Endothelial cell of umbilical vein (primary cell): ENCODE data around the gene CFAP61. TPM values are rescaled to one million over a fixed set of nuclear protein-coding genes. Genes with fewer than 3 reads are reported as not detected.

Experiments
- BruUV-seq: library from RNA; stranded (reverse); fragments of 400-500 nt; replicated peaks from 2 replicates; lab custom pipeline; 2021; lab: Mats Ljungman, UMichigan
- CTCF ChIA-PET: fragments of 300-600, 350-600 bp; sonication (Branson Sonifier 250); formaldehyde crosslinking; loops from one replicate; lab custom pipeline; 2021; ENCODE audit warnings: antibody characterized with exemption, inconsistent platforms; lab: Charles Lee
- POLR2A ChIA-PET: fragments of 300-600, 350-600 bp; sonication (Branson Sonifier 250); formaldehyde crosslinking; loops from one replicate; lab custom pipeline; 2021; ENCODE audit warnings: antibody characterized with exemption, inconsistent platforms; lab: Charles Lee
- DNase-seq: peaks from one replicate; pipeline ENCODE4 v3.0.0-alpha.2; 2011; ENCODE audit warnings: low read depth, low spot score
- FAIRE-seq: peaks from 2 replicates; lab custom pipeline; 2011; peaks lifted over from hg19 to GRCh38; lab: Jason Lieb, UNC
- H2AFZ ChIP-seq: 2 replicates; pipeline ENCODE4 v1.6.0; 2012; ENCODE audit warnings: low read depth, low read length, control low read depth, inconsistent platforms
- H3K27ac ChIP-seq: 2 replicates; pipeline ENCODE4 v1.5.1; 2011; ENCODE audit warnings: low read depth, mild to moderate bottlenecking, control low read depth, low read length, moderate library complexity; ENCODE audit not compliant: insufficient read depth
- H3K27me3 ChIP-seq, 2 experiments: 2 replicates each; pipeline versions ENCODE4 v1.6.0 to v1.6.1; 2011; ENCODE audit warnings: low read length in 2 of 2, mixed read lengths in 1 of 2; ENCODE audit not compliant: control insufficient read depth in 2 of 2, insufficient read depth in 2 of 2
- H3K36me3 ChIP-seq, 2 experiments: 2 replicates in 1 of 2; 3 replicates in 1 of 2; pipeline ENCODE4 v1.5.1; 2011; ENCODE audit warnings: low read length in 2 of 2, mild to moderate bottlenecking in 1 of 2, moderate library complexity in 1 of 2; ENCODE audit not compliant: control insufficient read depth in 2 of 2, insufficient read depth in 2 of 2; ENCODE audit errors: extremely low read depth in 1 of 2
- H3K4me1 ChIP-seq: 3 replicates; pipeline ENCODE4 v1.5.1; 2011; ENCODE audit warnings: mild to moderate bottlenecking, low read length; ENCODE audit not compliant: control insufficient read depth, insufficient read depth; ENCODE audit errors: extremely low read depth
- H3K4me2 ChIP-seq: 2 replicates; pipeline ENCODE4 v1.6.1; 2011; ENCODE audit warnings: low read length, control low read depth, mixed read lengths; ENCODE audit not compliant: insufficient read depth
- H3K4me3 ChIP-seq, 3 experiments: fragments of 200-600 bp in 1 of 3; sonication (generic), shearing (Covaris generic) in 1 of 3; replicated peaks in 1 of 3; 2 replicates each; pipeline ENCODE4 v1.5.1; 2011 to 2016; ENCODE audit warnings: control low read depth in 3 of 3, low read length in 3 of 3, mild to moderate bottlenecking in 2 of 3, inconsistent platforms in 1 of 3, low read depth in 1 of 3, moderate library complexity in 1 of 3; ENCODE audit not compliant: insufficient read depth in 1 of 3
- H3K79me2 ChIP-seq: 2 replicates; pipeline ENCODE4 v1.6.0; 2012; ENCODE audit warnings: low read length, inconsistent platforms; ENCODE audit not compliant: control insufficient read depth, insufficient read depth
- H3K9ac ChIP-seq: replicated peaks from 2 replicates; pipeline ENCODE3; 2011; ENCODE audit warnings: low read length, control low read depth; ENCODE audit not compliant: insufficient read depth; ENCODE audit errors: extremely low read depth
- H3K9me1 ChIP-seq: replicated peaks from 3 replicates; pipeline ENCODE4 v1.6.0; 2011; ENCODE audit warnings: mild to moderate bottlenecking, low read length; ENCODE audit not compliant: control insufficient read depth, insufficient read depth; ENCODE audit errors: extremely low read depth
- H3K9me3 ChIP-seq: replicated peaks from 2 replicates; pipeline ENCODE4 v1.5.1; 2012; ENCODE audit warnings: low read length, inconsistent platforms; ENCODE audit not compliant: control insufficient read depth, insufficient read depth
- H4K20me1 ChIP-seq: replicated peaks from 2 replicates; pipeline ENCODE3; 2011; ENCODE audit warnings: mild to moderate bottlenecking, low read length; ENCODE audit not compliant: control insufficient read depth, insufficient read depth; ENCODE audit errors: extremely low read depth
- EZH2 ChIP-seq: IDR thresholded peaks from 2 replicates; pipeline ENCODE4 v1.6.1; 2012; ENCODE audit warnings: borderline replicate concordance, low read depth, mild to moderate bottlenecking, moderate library complexity, low read length, inconsistent platforms; ENCODE audit not compliant: severe bottlenecking
- FOS ChIP-seq: IDR thresholded peaks from 2 replicates; pipeline ENCODE4 v1.6.1; 2011; ENCODE audit warnings: mild to moderate bottlenecking, low read length, moderate library complexity, borderline replicate concordance; ENCODE audit not compliant: insufficient read depth
- GATA2 ChIP-seq: IDR thresholded peaks from 2 replicates; pipeline ENCODE4 v1.7.0; 2011; ENCODE audit warnings: low read depth, mild to moderate bottlenecking, moderate library complexity, mixed read lengths, low read length; ENCODE audit not compliant: insufficient read length, insufficient read depth
- JUN ChIP-seq: IDR thresholded peaks from 2 replicates; pipeline ENCODE4 v1.6.1; 2011; ENCODE audit warnings: borderline replicate concordance, low read depth; ENCODE audit not compliant: insufficient read length, insufficient read depth
- MYC ChIP-seq: IDR thresholded peaks from one replicate; pipeline ENCODE4 v1.6.1; 2011; ENCODE audit warnings: mild to moderate bottlenecking, low read depth, low read length
- POLR2A ChIP-seq: IDR thresholded peaks from 2 replicates; pipeline ENCODE4 v1.6.1; 2012; ENCODE audit warnings: low read depth, mild to moderate bottlenecking, control low read depth, low read length
- POLR2AphosphoS5 ChIP-seq: IDR thresholded peaks from 2 replicates; pipeline ENCODE4 v1.6.1; 2012; ENCODE audit warnings: low read depth, mild to moderate bottlenecking, control low read depth, low read length, moderate library complexity; ENCODE audit not compliant: insufficient read depth
- dilution Hi-C: fragments of 300-500 bp; cut with MboI; formaldehyde crosslinking; loops from one replicate; pipeline ENCODE4 v1.15.0; 2019; ENCODE audit warnings: low sequenced_read_pairs; ENCODE audit not compliant: extremely low pct_ligation_motif_present
- intact Hi-C: fragments of 100-400 bp; cut with micrococcal nuclease; formaldehyde crosslinking; loops from one replicate; pipeline ENCODE4 v1.10.0; 2022
- polyA plus RNA-seq, 4 experiments: library from polyadenylated mRNA; depleted of rRNA in 3 of 4; stranded (reverse) in 3 of 4; unstranded in 1 of 4; fragments of >200 nt; gene quantifications; 2 replicates each; pipeline versions ENCODE4 v1.2.1 to v1.2.3, GENCODE V29; 2011 to 2012; ENCODE audit warnings: missing spikeins in 1 of 4
- total RNA-seq: library from RNA; stranded (reverse); gene quantifications from 2 replicates; pipeline ENCODE4 v1.2.3, GENCODE V29; 2021
- TF ChIP-seq, protein P1 (sequence below), 2 donors: IDR thresholded peaks; 1 replicate in 1 of 2; 2 replicates in 1 of 2; pipeline ENCODE4 v1.5.1; 2011; ENCODE audit warnings: low read length in 2 of 2, mild to moderate bottlenecking in 2 of 2, moderate library complexity in 2 of 2, control low read depth in 1 of 2, inconsistent platforms in 1 of 2, low read depth in 1 of 2; ENCODE audit not compliant: insufficient read depth in 1 of 2; ENCODE audit errors: extremely low read depth in 1 of 2
- TF ChIP-seq, protein P2 (sequence below): IDR thresholded peaks from 2 replicates; pipeline ENCODE4 v1.6.1; 2011; ENCODE audit not compliant: insufficient read depth, insufficient read length

Gene CFAP61
- total and polyA plus RNA-seq, 2 donors (not counting 3 experiments of a cell fraction or from before 2014, with no cell fraction given): not detected

DNA sequence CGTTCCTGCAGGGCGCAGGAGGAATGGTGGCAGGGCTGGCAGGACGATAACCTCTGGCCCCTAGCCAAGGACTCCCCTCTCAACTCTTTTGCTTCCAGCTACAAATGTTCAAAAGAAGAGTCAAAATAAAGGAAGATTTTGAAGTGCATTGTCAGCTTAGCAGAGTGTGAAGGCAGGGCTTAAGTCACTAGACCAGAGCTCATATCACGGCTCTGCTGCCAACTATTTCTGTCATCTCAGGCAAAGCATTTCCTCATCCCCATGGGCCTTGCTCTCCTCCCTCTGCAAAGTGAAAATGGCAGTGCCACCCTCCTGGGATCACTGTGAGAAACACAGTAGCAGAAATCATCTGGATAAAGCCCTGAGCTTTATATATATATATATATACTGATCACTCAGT, 36.7 kb downstream of the CFAP61 start:
- H3K9me1 ChIP-seq: no peaks in the 10 kb centered on the region
- BruUV-seq: no TSS peak
- intact Hi-C loops: loop anchor here (10.0 kb wide), 1 partner anchor 46 kb away; no protein-coding TSS in a partner anchor
- peaks cover 0 to 2% of the 10 kb centered on the region in 2 experiments for H3K27me3 ChIP-seq
- no peaks in the 10 kb centered on the region for H4K20me1 ChIP-seq
- no peaks in the 10 kb centered on the region for H3K9me3 ChIP-seq
- DNase-seq (no peak), FAIRE-seq (no peak)
- dilution Hi-C loops: no loop called here
- no peak overlapping the region for H3K4me3 ChIP-seq
- CTCF ChIA-PET: interaction anchor here (1.9 kb wide), 1 partner anchor 148 kb away, joined by 9 read pairs; no protein-coding TSS in a partner anchor
- no peaks in the 10 kb centered on the region for H3K79me2 ChIP-seq
- H3K4me2 ChIP-seq: no peak overlapping the region
- no peak overlapping the region for H3K9ac ChIP-seq
- H2AFZ ChIP-seq: no peak overlapping the region
- POLR2A ChIA-PET: interaction anchor here (0.7 kb wide), 1 partner anchor 455 kb away, joined by 3 read pairs; no protein-coding TSS in a partner anchor
- no peaks in the 10 kb centered on the region for H3K36me3 ChIP-seq
- H3K27ac ChIP-seq: no peak overlapping the region
- no peak for TF ChIP-seq POLR2A
- no peak for TF ChIP-seq MYC
- TF ChIP-seq, protein P1, sequence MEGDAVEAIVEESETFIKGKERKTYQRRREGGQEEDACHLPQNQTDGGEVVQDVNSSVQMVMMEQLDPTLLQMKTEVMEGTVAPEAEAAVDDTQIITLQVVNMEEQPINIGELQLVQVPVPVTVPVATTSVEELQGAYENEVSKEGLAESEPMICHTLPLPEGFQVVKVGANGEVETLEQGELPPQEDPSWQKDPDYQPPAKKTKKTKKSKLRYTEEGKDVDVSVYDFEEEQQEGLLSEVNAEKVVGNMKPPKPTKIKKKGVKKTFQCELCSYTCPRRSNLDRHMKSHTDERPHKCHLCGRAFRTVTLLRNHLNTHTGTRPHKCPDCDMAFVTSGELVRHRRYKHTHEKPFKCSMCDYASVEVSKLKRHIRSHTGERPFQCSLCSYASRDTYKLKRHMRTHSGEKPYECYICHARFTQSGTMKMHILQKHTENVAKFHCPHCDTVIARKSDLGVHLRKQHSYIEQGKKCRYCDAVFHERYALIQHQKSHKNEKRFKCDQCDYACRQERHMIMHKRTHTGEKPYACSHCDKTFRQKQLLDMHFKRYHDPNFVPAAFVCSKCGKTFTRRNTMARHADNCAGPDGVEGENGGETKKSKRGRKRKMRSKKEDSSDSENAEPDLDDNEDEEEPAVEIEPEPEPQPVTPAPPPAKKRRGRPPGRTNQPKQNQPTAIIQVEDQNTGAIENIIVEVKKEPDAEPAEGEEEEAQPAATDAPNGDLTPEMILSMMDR (IDR thresholded peaks at IDR 0.05; ENCODE audit: extremely low read depth in 1 of 2, insufficient read depth in 1 of 2, low read depth in 1 of 2, low read length in 2 of 2): no peak
- no peak for TF ChIP-seq FOS
- TF ChIP-seq POLR2AphosphoS5: no peak
- TF ChIP-seq JUN: no peak
- TF ChIP-seq GATA2: no peak
- no peak for TF ChIP-seq EZH2
- TF ChIP-seq, protein P2, sequence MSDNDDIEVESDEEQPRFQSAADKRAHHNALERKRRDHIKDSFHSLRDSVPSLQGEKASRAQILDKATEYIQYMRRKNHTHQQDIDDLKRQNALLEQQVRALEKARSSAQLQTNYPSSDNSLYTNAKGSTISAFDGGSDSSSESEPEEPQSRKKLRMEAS: no peak
- H3K4me1 ChIP-seq: no peaks in the 10 kb centered on the region
